GM06990 (cell line): ENCODE measurements around the gene LINC01488.

Source experiments
- DNase-seq: peaks from one replicate; pipeline ENCODE4 v3.0.0-alpha.2; 2011; ENCODE audit not compliant: insufficient read length; ENCODE audit errors: extremely low read depth
- H3K27me3 ChIP-seq: replicated peaks from 2 replicates; pipeline ENCODE4 v1.6.0; 2011; ENCODE audit warnings: low read length; ENCODE audit not compliant: control insufficient read depth, insufficient read depth
- H3K36me3 ChIP-seq: 2 replicates; pipeline ENCODE4 v1.5.1; 2011; ENCODE audit warnings: low read length; ENCODE audit not compliant: control insufficient read depth, insufficient read depth
- H3K4me3 ChIP-seq: replicated peaks from 2 replicates; pipeline ENCODE4 v1.5.1; 2011; ENCODE audit warnings: low read depth, mild to moderate bottlenecking, control low read depth, low read length
- TF ChIP-seq, protein P1 (sequence below): IDR thresholded peaks from 2 replicates; pipeline ENCODE4 v1.5.1; 2011; ENCODE audit warnings: low read length, control low read depth, mild to moderate bottlenecking, inconsistent platforms; ENCODE audit not compliant: insufficient read depth, poor library complexity, severe bottlenecking

LINC01488 gene

DNA sequence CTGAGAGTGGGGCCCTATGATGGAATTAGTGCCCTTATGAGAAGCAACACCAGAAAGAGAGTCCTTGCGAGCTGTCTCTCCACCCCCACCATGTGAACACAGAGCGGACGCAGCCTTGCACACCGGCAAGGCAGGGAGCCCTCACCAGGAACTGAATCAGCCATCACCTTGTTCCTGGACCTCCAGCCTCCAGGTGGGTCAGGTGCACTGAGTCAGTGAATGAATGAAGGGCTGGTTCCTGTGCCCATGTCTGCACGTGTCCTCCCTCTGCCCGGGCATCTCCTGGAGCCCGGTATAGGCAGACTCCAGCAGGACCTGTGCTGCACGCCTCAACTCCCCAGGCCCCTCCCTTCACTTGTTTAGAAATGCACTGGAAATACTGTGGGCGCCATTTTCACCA, 54.9 kb downstream of the LINC01488 start:
- TF ChIP-seq, protein P1, sequence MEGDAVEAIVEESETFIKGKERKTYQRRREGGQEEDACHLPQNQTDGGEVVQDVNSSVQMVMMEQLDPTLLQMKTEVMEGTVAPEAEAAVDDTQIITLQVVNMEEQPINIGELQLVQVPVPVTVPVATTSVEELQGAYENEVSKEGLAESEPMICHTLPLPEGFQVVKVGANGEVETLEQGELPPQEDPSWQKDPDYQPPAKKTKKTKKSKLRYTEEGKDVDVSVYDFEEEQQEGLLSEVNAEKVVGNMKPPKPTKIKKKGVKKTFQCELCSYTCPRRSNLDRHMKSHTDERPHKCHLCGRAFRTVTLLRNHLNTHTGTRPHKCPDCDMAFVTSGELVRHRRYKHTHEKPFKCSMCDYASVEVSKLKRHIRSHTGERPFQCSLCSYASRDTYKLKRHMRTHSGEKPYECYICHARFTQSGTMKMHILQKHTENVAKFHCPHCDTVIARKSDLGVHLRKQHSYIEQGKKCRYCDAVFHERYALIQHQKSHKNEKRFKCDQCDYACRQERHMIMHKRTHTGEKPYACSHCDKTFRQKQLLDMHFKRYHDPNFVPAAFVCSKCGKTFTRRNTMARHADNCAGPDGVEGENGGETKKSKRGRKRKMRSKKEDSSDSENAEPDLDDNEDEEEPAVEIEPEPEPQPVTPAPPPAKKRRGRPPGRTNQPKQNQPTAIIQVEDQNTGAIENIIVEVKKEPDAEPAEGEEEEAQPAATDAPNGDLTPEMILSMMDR: no peak
- no peak for DNase-seq
- H3K27me3 ChIP-seq: peaks cover under 1% of the 10 kb centered on the region
- H3K4me3 ChIP-seq: no peak overlapping the region
- no peaks in the 10 kb centered on the region for H3K36me3 ChIP-seq

DNA sequence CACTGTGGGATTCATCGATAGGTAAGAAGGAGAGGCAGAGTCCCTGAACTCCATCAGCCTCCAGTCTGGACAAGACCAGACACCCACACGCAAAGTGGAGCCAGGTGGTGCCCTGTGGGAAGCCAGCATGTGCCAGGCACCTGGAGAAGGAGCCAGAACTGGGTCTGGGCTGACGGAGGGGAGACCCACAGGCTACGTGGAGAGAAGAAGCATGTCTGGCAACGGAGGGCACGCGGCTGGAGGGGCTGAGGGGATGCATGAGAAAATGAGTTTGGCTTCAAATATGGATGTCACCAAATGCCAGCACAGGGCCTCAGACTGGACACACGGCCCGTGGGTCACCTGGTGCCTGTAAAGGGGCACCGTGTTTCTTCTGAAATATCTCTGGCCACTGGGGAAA, 55.7 kb downstream of the LINC01488 start:
- no peak for DNase-seq
- Histone ChIP-seq H3K36me3 (no peaks in the 10 kb centered on the region), H3K27me3 (no peaks in the 10 kb centered on the region; the same call in none of the 2 replicates), H3K4me3 (no peak overlapping the region)
- TF ChIP-seq, protein P1: no peak

DNA sequence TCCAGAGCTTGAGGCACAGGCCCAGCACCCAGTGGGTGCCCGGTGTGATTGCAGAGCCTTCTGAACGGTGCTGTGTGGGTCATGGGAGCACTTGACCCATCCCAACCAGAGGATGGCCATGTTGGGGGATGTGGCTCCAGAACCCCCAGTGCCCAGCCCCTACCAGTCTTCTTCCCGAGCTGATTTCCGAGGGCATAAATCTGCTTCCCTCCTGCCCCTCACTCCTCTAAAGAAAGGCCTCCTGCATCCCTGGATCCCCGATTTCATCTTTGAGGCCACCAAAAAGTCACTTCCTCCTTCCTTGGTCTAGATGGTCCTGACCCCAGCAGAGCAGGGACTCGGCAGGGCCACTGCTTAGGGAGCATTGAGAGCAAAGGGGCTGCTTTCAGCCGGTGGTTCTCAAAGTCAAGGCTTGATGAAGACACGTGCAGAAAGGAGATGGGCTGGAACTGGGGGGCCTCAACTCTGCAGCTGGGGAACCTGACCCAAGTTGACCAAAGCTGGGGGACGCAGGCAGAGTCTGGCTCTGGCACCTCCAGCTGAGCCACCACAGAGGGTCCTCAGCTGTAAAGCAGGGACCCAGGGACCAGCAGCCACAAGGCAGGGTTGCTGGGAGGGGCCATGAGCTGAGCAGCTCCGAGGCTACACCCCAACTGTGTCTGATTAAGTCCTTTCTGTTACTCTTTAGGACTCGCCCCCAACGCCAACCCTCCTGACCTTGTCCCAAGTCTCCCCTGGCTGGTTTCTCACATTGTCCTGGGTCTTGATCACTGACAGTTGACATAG, 56.6 kb downstream of the LINC01488 start:
- TF ChIP-seq, protein P1: no peak
- no peaks in the 10 kb centered on the region for H3K36me3 ChIP-seq
- no peak for DNase-seq
- no peak overlapping the region for H3K4me3 ChIP-seq
- no peaks in the 10 kb centered on the region; the same call in none of the 2 replicates for H3K27me3 ChIP-seq

DNA sequence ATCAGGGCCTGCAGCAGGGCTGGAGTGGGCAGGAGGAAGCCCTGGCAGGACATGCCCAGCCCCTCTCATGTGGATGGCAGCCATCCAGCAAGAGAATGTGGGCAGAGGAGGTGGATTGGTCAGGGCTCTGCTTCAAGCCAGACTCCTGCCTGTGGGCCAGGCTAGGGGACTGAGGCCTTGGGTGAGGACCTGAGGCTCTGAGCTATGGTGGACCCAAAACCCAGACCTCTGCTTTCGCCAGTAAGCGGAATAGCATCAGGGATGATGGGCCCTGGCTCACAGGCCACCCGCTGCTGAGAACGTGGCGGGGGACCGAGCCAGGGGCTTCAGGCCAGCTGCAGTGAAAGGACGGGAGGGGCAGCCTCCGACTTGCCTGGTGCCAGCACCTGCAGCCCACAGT, 57.4 kb downstream of the LINC01488 start:
- no peak for DNase-seq
- no peak overlapping the region for H3K4me3 ChIP-seq
- H3K27me3 ChIP-seq: no peaks in the 10 kb centered on the region; the same call in none of the 2 replicates
- no peaks in the 10 kb centered on the region for H3K36me3 ChIP-seq
- TF ChIP-seq, protein P1: no peak

DNA sequence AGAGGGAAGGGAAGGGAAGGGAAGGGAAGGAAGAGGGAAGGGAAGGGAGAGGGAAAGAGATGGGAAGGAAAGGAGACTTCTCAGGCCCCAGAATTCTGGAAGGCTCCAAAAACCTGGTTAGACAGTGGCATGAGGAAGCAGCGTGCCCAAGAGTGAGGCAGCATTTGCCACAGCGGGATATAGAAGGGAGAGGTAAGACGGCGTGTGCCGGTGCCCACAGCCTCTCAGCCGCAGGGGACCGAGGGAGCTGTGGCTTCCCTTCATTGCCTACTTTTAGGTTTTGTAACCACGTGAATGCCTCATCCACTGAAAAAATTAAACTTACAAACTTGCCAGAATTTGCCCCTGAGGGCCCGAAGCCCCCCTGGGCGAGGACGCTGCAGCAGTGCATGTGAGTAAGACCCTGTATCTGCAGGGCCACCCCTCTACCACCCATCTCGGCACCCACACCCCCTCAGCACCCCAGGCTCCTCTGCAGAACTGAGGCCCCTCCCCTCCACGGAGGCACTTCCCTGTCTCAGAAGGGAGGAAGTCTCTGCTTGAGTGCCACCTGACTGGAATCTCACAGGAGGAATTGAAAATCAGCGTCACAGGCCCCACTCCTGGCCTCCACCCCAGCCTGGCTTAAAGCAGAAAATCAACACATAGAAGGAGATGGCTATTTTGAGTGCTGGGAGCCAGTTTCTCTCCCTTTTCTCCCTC, 58.1 kb downstream of the LINC01488 start:
- no peaks in the 10 kb centered on the region; the same call in none of the 2 replicates for H3K27me3 ChIP-seq
- no peak for DNase-seq
- H3K36me3 ChIP-seq: no peaks in the 10 kb centered on the region
- TF ChIP-seq, protein P1: no peak
- no peak overlapping the region for H3K4me3 ChIP-seq
